Measurements from ENCODE around the gene PHC1.
"Not testable (repeated sequence)": the region's sequence is repeated elsewhere in the genome, so short reads cannot be mapped to it uniquely, and the experiment has no call there.

Gene PHC1

GRCh38 chr12:8914033-8914715 is at the start of gene PHC1:
Gene PHC1, plus strand, starts transcription at chr12:8914509. Its CDS starts 3,169 bp downstream, at chr12:8917678.
- peak; percentile 80 for DNase-seq

- DNase-seq: no peak
Measured at GRCh38 chr12:8866429-8866828, 47.9 kb upstream of the PHC1 start.

DNA sequence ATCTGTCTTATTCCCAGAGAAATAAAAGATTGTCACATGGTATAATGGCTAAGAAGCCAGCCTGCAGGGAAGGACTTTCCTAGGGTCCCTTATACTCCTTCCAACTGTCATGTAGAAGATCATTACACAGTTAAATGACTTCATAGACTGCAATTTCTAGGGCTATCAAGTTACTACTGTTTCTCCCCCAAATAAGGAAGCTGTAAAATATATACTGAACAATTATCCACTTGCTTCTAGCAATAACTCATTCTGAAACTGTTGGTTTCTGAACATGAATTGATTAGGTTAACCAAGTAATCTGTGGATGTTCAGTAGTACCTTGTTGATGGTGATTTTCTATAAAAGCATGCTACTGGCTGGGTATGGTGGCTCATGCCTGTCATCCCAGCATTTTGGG is 47.3 kb upstream of the PHC1 start:
- DNase-seq: no peak

- no peak for DNase-seq
Measured at GRCh38 chr12:8867786-8868185, 46.5 kb upstream of the PHC1 start.

DNA sequence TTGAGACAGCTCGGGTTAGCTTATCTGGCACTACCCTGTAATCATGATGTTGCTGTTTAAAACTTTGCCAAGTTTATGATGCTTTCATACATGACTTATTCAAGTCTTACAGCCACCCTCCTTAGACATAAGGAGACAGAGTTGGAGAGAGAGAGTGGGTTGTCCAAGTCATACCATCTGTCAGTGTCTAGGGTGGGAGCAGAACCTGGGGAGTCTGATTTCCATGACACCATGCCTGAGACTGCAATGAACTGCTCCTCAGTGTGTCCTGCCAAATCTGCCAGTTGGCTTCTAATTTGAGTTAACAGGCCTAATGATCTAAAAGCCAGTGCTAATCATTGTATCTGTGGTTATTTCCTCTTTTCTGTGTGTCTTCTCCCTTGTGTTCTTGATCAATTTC is 43.7 kb upstream of the PHC1 start:
- no peak for DNase-seq

GRCh38 chr12:8871068-8871467 is 43.2 kb upstream of the PHC1 start:
- DNase-seq: no peak

GRCh38 chr12:8876887-8877286 is 37.4 kb upstream of the PHC1 start:
- no peak for DNase-seq

GRCh38 chr12:8886502-8887284 is 27.6 kb upstream of the PHC1 start:
- DNase-seq: no peak

DNA sequence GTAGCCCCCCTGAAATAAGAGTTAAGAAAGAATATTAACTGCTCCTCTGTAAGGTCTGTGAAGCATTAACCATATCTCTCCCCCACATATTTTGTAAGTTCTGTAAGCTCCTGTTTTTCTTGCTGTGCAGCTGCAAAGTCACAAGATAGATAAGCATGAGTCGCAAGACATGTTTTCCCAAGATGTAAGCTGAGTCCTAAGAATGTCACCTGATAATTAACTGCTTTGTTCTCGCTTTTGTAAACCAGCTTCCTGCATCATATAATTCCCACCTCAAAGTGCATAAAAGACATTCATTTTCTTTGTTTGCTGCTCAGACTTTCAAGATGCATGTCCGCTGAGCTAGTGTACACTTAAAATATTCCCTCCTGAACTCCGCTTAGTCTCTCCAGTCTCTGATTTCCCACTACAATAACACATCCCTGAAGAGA is 27.0 kb upstream of the PHC1 start:
- no peak for DNase-seq

DNA sequence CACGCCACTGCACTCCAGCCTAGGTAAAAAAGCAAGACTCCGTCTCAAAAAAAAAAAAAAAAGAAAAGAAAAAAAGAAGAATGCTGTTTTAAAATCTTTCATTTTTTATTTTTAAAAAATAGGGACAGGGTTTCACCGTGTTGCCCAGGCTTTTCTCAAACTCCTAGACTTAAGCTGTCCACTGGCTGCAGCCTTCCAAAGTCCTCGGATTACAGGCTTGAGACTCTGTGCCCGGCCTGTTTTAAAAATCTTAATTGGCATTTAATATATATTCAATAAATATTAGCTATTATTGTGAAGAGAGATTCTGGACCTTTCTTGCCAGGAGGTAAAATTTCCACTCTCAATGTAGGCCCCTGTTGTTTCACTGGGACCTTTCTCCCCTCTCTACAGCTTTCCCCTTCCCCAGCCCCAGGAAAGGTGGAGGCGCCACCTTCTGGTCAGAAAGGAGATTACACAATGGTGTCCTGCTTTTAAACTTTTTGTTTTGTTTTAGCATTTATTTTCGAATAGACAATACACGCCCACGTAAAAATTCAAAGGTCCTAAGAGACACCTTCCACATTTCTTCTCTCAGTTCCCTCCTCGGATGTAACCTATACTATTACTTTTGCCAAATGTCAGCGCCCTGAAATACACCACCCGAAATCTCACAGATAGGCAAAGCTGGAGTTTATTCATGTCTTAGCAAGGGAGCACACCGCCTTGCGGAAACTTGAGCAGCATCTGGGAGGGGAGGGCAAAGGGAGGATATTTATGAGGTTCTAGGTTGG is 23.8 kb upstream of the PHC1 start:
- DNase-seq: peak; percentile 24

DNA sequence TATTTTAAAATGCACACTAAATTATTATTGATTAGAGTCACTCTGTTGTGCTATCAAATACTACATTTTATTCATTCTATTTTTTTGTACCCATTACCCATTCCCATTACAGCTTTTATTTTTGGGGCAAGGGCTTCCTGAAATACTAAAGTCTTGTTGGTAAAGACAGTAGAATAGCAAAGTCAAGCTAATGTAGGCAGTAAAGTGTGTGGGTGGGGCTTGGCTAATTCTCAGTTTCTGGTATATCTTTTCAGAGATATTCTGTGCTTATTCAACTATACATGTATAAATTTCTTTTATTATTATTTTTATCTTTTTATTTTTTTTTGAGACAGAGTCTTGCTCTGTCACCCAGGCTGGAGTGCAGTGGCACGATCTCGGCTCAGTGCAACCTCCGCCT is 22.3 kb upstream of the PHC1 start:
- DNase-seq: no peak

- no peak for DNase-seq
Measured at GRCh38 chr12:8894378-8894777, 19.9 kb upstream of the PHC1 start.

DNA sequence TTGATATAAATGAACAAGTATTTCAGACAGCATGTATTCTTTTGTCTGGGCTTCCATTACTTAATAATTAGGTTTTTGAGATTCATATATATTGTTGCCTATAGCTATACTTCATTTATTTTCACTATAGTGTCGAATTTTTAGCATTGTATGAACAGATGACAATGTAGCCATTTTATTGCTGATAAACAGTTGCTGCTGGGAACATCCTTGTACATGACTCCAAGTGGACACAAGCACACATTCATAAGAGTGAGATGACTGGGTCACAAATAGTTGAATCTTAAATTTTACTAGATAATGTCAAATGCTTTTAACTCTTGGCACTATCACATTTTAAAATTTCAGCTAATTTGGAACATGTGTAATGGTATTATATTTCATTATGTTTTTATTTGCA is 19.3 kb upstream of the PHC1 start:
- DNase-seq: no peak

DNA sequence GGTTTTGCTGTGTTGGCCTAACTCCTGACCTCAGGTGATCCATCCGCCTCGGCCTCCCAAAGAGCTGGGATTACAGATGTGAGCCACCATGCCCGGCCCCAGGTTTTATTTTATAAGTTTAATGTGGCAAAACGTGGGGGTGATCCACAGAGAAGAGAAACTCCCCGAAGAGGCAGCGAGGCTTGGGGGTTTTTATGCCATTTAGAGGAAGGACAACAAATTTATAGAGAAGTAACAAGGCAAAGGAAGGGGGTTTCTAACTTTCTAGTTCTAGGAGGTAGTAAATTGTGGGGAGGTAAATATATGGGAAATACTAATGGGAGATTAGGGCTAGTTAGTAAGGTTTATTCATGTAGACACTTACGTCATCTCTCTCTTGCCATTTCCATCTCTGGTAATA is 17.2 kb upstream of the PHC1 start:
- DNase-seq: no peak

- no peak for DNase-seq
Measured at GRCh38 chr12:8899830-8900229, 14.5 kb upstream of the PHC1 start.

GRCh38 chr12:8902703-8903102 is 11.6 kb upstream of the PHC1 start:
- DNase-seq: not testable (repeated sequence)

GRCh38 chr12:8903646-8904045 is 10.7 kb upstream of the PHC1 start:
- no peak for DNase-seq

- DNase-seq: no peak
Measured at GRCh38 chr12:8904665-8905064, 9.6 kb upstream of the PHC1 start.

DNA sequence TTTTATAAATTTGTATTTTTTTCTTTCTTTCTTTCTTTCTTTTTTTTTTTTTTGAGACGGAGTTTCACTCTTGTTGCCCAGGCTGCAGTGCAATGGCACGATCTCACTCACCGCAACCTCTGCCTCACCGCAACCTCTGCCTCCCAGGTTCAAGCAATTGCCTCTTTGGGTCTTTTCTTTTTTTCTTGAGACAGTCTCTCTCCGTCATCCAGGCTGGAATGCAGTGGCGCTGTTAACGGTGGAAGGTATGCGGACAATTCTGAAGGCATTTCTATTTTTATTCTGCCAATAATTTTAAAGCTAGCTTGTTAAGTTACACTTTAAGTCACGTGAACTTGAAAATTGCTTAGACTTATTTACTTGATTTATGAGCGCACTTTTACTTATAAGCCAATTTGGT is 8.8 kb upstream of the PHC1 start:
- no peak for DNase-seq

DNA sequence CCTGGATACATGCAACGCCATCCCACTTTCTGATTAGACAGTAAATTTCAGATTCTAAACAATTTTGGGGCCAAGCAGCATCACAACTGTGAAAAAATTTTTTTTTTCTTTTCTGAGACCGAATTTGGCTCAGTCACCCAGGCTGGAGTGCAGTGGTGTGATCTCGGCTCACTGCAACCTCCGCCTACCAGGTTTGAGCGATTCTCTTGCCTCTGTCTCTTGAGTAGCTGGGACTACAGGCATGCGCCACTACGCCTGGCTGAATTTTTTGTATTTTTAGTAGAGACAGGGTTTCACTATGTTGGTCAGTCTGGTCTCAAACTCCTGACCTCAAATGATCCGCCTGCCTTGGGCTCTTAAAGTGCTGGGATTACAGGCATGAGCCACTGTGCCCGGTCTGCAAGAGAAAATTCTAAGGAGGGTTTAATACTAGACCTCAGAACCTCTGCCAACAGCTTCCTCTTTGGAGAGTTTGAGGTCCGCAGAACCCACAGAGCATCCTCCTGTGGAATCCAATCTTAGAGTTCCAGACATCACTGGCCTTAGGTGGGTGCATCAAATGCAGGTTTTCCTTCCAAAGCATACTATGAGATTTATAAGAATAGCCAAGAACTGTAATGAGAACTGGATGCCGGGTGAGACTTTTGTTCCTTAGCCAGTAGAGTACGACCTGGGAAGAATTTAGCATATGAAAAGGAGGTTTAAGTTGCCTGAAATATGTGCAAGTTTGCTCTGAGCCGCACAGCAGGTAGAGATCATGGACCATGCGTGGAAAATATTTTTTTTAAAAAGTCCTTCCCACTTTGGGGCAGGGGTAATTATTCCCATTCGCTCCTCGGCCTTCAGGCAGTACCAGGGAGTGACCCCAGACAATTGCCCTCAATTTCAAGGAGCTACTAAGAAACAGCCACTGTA is 7.8 kb upstream of the PHC1 start:
- DNase-seq: no peak

- no peak for DNase-seq
Measured at GRCh38 chr12:8907513-8907912, 6.8 kb upstream of the PHC1 start.

GRCh38 chr12:8909752-8910151 is 4.6 kb upstream of the PHC1 start:
- no peak for DNase-seq

Measured in NCI-H1092 (cell line).